Adrenal gland (tissue), 12 donors: ENCODE data around the gene DSCAML1. TPM values are rescaled to one million over a fixed set of nuclear protein-coding genes. Genes with fewer than 3 reads are reported as not detected.

Source experiments
- DNase-seq, 7 donors: peaks; one replicate each; pipeline ENCODE4 v3.0.0-alpha.2; 2019 to 2020
- H3K27ac ChIP-seq, 5 donors: fragments of 200-600 bp; sonication (generic) in 4 of 5; 1 replicate in 3 of 5; 2 replicates in 2 of 5; pipeline versions ENCODE4 v1.5.1 to v1.8.0; 2016 to 2020; ENCODE audit warnings: mild to moderate bottlenecking in 1 of 5
- H3K27me3 ChIP-seq: fragments of 200-600 bp; 2 replicates; pipeline ENCODE4 v1.8.0; 2021
- H3K36me3 ChIP-seq, 2 donors: fragments of 200-600 bp; replicated peaks in 1 of 2; 1 replicate in 1 of 2; 2 replicates in 1 of 2; pipeline versions ENCODE4 v1.5.1 to v1.8.0; 2018 to 2022
- H3K4me1 ChIP-seq, 2 donors: fragments of 200-600 bp; replicated peaks in 1 of 2; 1 replicate in 1 of 2; 2 replicates in 1 of 2; pipeline versions ENCODE4 v1.5.1 to v1.8.0; 2018 to 2021
- H3K4me3 ChIP-seq, 4 donors: fragments of 200-600 bp; sonication (generic) in 3 of 4; one replicate each; pipeline ENCODE4 v1.5.1; 2016 to 2018
- H3K9me3 ChIP-seq, 3 donors: fragments of 200-600 bp; sonication (generic) in 1 of 3; replicated peaks in 1 of 3; 1 replicate in 2 of 3; 2 replicates in 1 of 3; pipeline versions ENCODE4 v1.5.1 to v1.8.0; 2016 to 2021
- POLR2A ChIP-seq, 2 donors: fragments of 450-650 bp; IDR thresholded peaks; one replicate each; pipeline ENCODE4 v1.6.1; 2017; ENCODE audit warnings: antibody characterized with exemption in 2 of 2, mild to moderate bottlenecking in 2 of 2, moderate library complexity in 1 of 2
- WGBS, 4 donors: extraction: QIAGEN DNeasy Blood & Tissue Kit in 2 of 4; methylation state at CpG; one replicate each; pipeline versions ENCODE4 v1.1.5 to v1.1.7; 2013 to 2017; 5-methylcytosine and 5-hydroxymethylcytosine counted together
- intact Hi-C, 2 donors: fragments of 100-400 bp; cut with DNase I; formaldehyde crosslinking; loops; one replicate each; pipeline versions ENCODE4 v1.14.1 to v1.15.0; 2022 to 2023
- polyA plus RNA-seq, 3 donors: library from polyadenylated mRNA; stranded (reverse); fragments of 200-250 nt in 2 of 3; fragments of 350-450 nt in 1 of 3; fragmentation: Illumina TruSeq in 1 of 3; extraction: RNeasy Lipid Tissue Mini Kit (QIAGEN cat#74804) in 1 of 3; gene quantifications; one replicate each; pipeline ENCODE4 v1.2.3, GENCODE V29; 2013 to 2014
- total RNA-seq, 9 donors: library from RNA; depleted of rRNA in 4 of 9; stranded (reverse); fragments of >200 nt in 4 of 9; fragments of 120-200 nt in 1 of 9; fragmentation: NEBNext Ultra II Directional in 1 of 9; extraction: Animal tissue kit (Norgen Biotek cat#: 25700) in 1 of 9; gene quantifications; one replicate each; pipeline versions ENCODE4 v1.1.0 to v1.2.4, GENCODE V29; 2013 to 2023
- TF ChIP-seq, protein P1 (sequence below), 6 experiments: fragments of 450-650 bp in 4 of 6; fragments of 200-600 bp in 2 of 6; sonication (generic) in 1 of 6; IDR thresholded peaks; 1 replicate in 5 of 6; 2 replicates in 1 of 6; pipeline versions ENCODE4 v1.5.1 to v1.8.0; 2016 to 2021; ENCODE audit warnings: antibody characterized with exemption in 6 of 6, mild to moderate bottlenecking in 2 of 6, moderate library complexity in 1 of 6
- donor health status: healthy with polysubstance abuse.
- donor health status: Bipolar disorder and iron deficiency.
- donor health status: DM: yes; HTN: yes; CAD: no.
- donor health status: DM: no; HTN: no; CAD: no.
- donor health status: DM: no; HTN: no; CAD: no.
- donor health status: DM: yes; HTN: yes; CAD: no.

Gene DSCAML1
- total and polyA plus RNA-seq, 12 donors = 0.09 to 1.9 (median 0.55) TPM; not detected in 1

DNA sequence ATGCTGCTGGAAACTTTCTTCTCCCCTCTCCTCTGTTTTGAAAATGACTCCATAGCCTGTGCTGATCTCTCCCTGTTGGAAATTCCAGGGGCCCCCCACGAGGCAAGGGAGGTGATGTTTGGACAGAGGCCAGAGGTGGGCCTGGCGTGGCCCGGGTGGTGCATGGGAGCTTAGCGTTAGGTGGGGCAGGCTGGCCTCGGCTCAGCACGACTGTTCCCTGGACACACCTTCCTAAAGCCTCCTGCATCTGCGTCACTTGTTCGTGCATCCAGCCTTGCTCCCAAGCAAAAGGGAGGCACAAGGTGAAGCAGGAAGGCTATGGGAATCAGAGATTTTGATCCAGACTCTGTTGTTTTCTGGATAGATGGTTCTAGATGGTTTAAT lies 334.2 kb downstream of the DSCAML1 start:
- no peaks in the 10 kb centered on the region for H3K9me3 ChIP-seq
- no peaks in the 10 kb centered on the region for H3K27me3 ChIP-seq
- WGBS, 4 donors = 69 to 81% (median 76%) methylated on average over 8 of the region's 8 CpGs
- DNase-seq = no peak
- no peak overlapping the region for H3K4me3 ChIP-seq
- TF ChIP-seq, protein P1, sequence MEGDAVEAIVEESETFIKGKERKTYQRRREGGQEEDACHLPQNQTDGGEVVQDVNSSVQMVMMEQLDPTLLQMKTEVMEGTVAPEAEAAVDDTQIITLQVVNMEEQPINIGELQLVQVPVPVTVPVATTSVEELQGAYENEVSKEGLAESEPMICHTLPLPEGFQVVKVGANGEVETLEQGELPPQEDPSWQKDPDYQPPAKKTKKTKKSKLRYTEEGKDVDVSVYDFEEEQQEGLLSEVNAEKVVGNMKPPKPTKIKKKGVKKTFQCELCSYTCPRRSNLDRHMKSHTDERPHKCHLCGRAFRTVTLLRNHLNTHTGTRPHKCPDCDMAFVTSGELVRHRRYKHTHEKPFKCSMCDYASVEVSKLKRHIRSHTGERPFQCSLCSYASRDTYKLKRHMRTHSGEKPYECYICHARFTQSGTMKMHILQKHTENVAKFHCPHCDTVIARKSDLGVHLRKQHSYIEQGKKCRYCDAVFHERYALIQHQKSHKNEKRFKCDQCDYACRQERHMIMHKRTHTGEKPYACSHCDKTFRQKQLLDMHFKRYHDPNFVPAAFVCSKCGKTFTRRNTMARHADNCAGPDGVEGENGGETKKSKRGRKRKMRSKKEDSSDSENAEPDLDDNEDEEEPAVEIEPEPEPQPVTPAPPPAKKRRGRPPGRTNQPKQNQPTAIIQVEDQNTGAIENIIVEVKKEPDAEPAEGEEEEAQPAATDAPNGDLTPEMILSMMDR (IDR thresholded peaks at IDR 0.05) = no peak
- TF ChIP-seq POLR2A (IDR thresholded peaks at IDR 0.05) = no peak
- no peaks in the 10 kb centered on the region for H3K4me1 ChIP-seq
- no peak overlapping the region for H3K27ac ChIP-seq
- no peaks in the 10 kb centered on the region for H3K36me3 ChIP-seq
- intact Hi-C loops = no loop called here

DNA sequence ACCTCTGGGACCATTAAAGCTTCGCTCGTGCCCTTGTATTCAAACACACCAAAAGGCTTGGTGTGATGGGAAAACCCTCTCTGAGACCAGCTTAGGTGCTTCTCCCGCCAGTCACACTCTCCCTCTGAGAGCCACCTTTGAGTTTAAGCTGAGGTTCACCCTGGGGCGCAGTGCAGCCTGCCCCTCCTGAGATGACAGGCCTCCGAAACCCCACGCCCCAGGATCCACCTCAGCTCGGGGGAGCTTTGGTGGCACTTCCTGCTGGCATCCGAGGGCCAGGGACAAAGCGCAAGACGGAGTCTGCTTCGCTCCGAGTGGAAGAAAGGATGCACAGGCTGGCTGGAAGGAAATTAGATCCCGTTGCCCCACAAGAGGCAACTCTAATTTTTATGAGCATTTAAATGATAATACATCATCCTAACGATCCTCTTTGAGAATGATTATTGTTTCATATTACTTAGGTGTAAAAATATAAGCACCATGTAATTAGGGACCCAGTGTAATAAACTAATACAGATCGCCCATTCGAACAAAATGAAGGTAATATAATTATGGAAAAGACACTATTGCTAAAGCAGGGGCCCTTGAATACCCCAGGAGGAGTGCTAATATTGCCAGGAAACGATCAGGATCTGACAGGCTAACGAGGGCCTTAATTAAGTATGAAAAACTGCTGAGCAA lies 334.7 kb downstream of the DSCAML1 start:
- Histone ChIP-seq H3K27ac (no peak overlapping the region), H3K4me1 (no peaks in the 10 kb centered on the region), H3K9me3 (no peaks in the 10 kb centered on the region), H3K27me3 (no peaks in the 10 kb centered on the region), H3K4me3 (no peak overlapping the region), H3K36me3 (no peaks in the 10 kb centered on the region)
- DNase-seq = no peak
- WGBS, 4 donors = 84 to 85% (median 85%) methylated on average over 15 to 18 of the region's 18 CpGs
- intact Hi-C loops = no loop called here
- TF ChIP-seq, protein P1 (IDR thresholded peaks at IDR 0.05) = no peak
- no peak for TF ChIP-seq POLR2A (IDR thresholded peaks at IDR 0.05)

DNA sequence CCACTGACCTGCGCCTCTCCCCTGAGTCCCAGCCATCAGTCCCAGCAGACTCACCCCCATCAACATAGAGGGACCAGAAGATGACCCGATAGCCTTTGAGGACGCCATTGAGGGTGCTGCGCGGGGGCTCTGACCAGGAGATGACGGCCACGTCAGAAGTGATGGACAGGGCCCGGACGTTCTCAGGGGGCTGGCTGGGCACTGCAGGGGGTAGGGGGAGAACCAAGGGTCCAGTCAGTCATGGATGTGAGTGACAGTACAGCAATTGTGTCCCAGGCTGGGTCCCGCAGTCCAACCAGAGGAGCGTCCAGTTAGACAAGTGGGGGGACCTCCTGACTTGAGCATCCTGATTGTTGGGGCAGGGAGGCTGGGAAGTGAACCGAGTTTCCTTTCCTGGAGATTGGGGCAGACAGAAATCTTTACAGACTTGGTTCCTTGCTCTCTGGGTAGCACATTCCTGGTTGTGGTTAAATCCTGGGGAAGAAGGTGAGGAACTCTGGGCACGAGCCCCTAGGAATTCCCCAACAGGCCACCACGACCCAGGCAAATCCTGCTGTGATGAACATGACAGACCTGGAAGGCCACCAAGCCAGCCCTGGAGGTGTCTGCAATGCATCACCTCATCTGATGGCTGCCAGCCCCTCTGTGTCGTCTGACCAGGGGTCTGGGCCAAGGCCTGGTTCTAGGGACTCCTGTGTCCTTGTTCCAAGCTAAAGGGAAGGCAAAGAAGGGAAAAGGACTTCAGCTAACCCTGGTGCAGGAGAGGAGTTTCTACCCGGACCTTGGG lies 335.4 kb downstream of the DSCAML1 start:
- TF ChIP-seq, protein P1 (IDR thresholded peaks at IDR 0.05) = no peak
- TF ChIP-seq POLR2A (IDR thresholded peaks at IDR 0.05) = no peak

DNA sequence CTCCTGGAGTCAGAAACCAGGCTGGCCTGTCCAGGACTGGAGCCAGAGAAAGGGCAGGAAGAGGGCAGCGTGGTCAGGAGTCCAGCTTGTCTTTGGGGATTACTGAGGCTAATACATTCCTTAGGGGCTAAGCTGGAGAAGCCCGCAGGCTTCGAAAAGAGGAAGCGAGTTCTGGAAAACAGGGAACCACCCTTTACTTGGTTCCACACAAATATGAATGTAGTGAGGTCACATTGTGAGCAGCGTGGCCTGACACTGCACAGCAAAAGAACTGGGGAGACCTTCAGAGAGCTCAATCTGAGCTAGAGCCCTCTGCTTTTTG lies 337.1 kb downstream of the DSCAML1 start:
- Histone ChIP-seq H3K27ac (no peak overlapping the region), H3K36me3 (no peaks in the 10 kb centered on the region), H3K4me3 (no peak overlapping the region), H3K9me3 (no peaks in the 10 kb centered on the region), H3K27me3 (no peaks in the 10 kb centered on the region), H3K4me1 (no peaks in the 10 kb centered on the region)
- intact Hi-C loops = no loop called here
- peak in 1 of 7 donors; percentile 17 for DNase-seq
- TF ChIP-seq, protein P1 (IDR thresholded peaks at IDR 0.05) = no peak
- no peak for TF ChIP-seq POLR2A (IDR thresholded peaks at IDR 0.05)
- WGBS, 4 donors = 74 to 83% (median 80%) methylated on average over 5 of the region's 5 CpGs

More for the DNA sequence above, 335.4 kb downstream of the DSCAML1 start:
- Histone ChIP-seq H3K4me3 (no peak overlapping the region), H3K36me3 (no peaks in the 10 kb centered on the region), H3K27me3 (no peaks in the 10 kb centered on the region), H3K27ac (no peak overlapping the region), H3K9me3 (no peaks in the 10 kb centered on the region), H3K4me1 (no peaks in the 10 kb centered on the region)
- intact Hi-C loops = no loop called here
- no peak for DNase-seq
- WGBS, 4 donors = 87 to 93% (median 90%) methylated on average over 11 to 16 of the region's 16 CpGs
